ENCODE results near the gene PRRX2.

The PRRX2 gene

GRCh38 chr9:129720181-129720864 is 54.9 kb downstream of the PRRX2 start:
- in situ Hi-C loops (cut with MboI; ENCODE audit: low sequenced_read_pairs): no loop called here

GRCh38 chr9:129720865-129721545 is 55.6 kb downstream of the PRRX2 start:
- Histone ChIP-seq H3K27me3 (ENCODE audit: low read depth) (no peaks in the 10 kb centered on the region), H3K4me1 (no peaks in the 10 kb centered on the region), H3K9me3 (no peaks in the 10 kb centered on the region), H3K4me3 (no peak overlapping the region), H3K36me3 (replicated peaks) (no peaks in the 10 kb centered on the region)
- peak; percentile 23 to 62 for DNase-seq (ENCODE audit: low spot score in 2 of 2)
- in situ Hi-C loops (cut with MboI; ENCODE audit: low sequenced_read_pairs): no loop called here

More at GRCh38 chr9:129720181-129720864, 54.9 kb downstream of the PRRX2 start:
- no peaks in the 10 kb centered on the region for H3K27me3 ChIP-seq (ENCODE audit: low read depth)
- H3K4me3 ChIP-seq: no peak overlapping the region
- DNase-seq (ENCODE audit: low spot score in 2 of 2): peak in 1 of 2 experiments; percentile 69
- no peaks in the 10 kb centered on the region for H3K9me3 ChIP-seq
- no peaks in the 10 kb centered on the region for H3K4me1 ChIP-seq
- H3K36me3 ChIP-seq (replicated peaks): no peaks in the 10 kb centered on the region

- peaks cover 4% of the 10 kb centered on the region; the same call in 1 of the 2 replicates for H3K4me1 ChIP-seq
- no peaks in the 10 kb centered on the region for H3K27me3 ChIP-seq (ENCODE audit: low read depth)
- in situ Hi-C loops (cut with MboI; ENCODE audit: low sequenced_read_pairs): no loop called here
- no peak overlapping the region for H3K4me3 ChIP-seq
- no peak for DNase-seq (ENCODE audit: low spot score in 2 of 2)
- H3K9me3 ChIP-seq: no peaks in the 10 kb centered on the region
- H3K36me3 ChIP-seq (replicated peaks): no peaks in the 10 kb centered on the region
Measured at GRCh38 chr9:129722913-129723312, 57.5 kb downstream of the PRRX2 start.

GRCh38 chr9:129724456-129725190 is 59.2 kb downstream of the PRRX2 start:
- Histone ChIP-seq H3K4me1 (peaks cover 4% of the 10 kb centered on the region; the same call in 1 of the 2 replicates), H3K4me3 (no peak overlapping the region), H3K27me3 (ENCODE audit: low read depth) (no peaks in the 10 kb centered on the region), H3K36me3 (replicated peaks) (no peaks in the 10 kb centered on the region), H3K9me3 (no peaks in the 10 kb centered on the region)
- in situ Hi-C loops (cut with MboI; ENCODE audit: low sequenced_read_pairs): loop anchor here (5.0 kb wide), 1 partner anchor 58 kb away; no protein-coding TSS in a partner anchor
- DNase-seq (ENCODE audit: low spot score in 2 of 2): no peak

- no peak for DNase-seq (ENCODE audit: low spot score in 2 of 2)
- H3K4me3 ChIP-seq: no peak overlapping the region
- H3K27me3 ChIP-seq (ENCODE audit: low read depth): no peaks in the 10 kb centered on the region
- H3K4me1 ChIP-seq: peaks cover 4% of the 10 kb centered on the region; the same call in 1 of the 2 replicates
- in situ Hi-C loops (cut with MboI; ENCODE audit: low sequenced_read_pairs): loop anchor here (5.0 kb wide), 1 partner anchor 56 kb away; no protein-coding TSS in a partner anchor
- H3K9me3 ChIP-seq: no peaks in the 10 kb centered on the region
- H3K36me3 ChIP-seq (replicated peaks): no peaks in the 10 kb centered on the region
Measured at GRCh38 chr9:129725795-129726251, 60.4 kb downstream of the PRRX2 start.

- no peak overlapping the region for H3K4me3 ChIP-seq
- H3K36me3 ChIP-seq (replicated peaks): no peaks in the 10 kb centered on the region
- H3K4me1 ChIP-seq: peaks cover 4% of the 10 kb centered on the region; the same call in 1 of the 2 replicates
- no peaks in the 10 kb centered on the region for H3K9me3 ChIP-seq
- in situ Hi-C loops (cut with MboI; ENCODE audit: low sequenced_read_pairs): loop anchor here (5.0 kb wide), 1 partner anchor 56 kb away; no protein-coding TSS in a partner anchor
- no peaks in the 10 kb centered on the region for H3K27me3 ChIP-seq (ENCODE audit: low read depth)
- peak; percentile 86 to 94 for DNase-seq (ENCODE audit: low spot score in 2 of 2)
Measured at GRCh38 chr9:129726322-129727160, 61.1 kb downstream of the PRRX2 start.

GRCh38 chr9:129728744-129729143 is 63.3 kb downstream of the PRRX2 start:
- Histone ChIP-seq H3K36me3 (replicated peaks) (no peaks in the 10 kb centered on the region), H3K9me3 (no peaks in the 10 kb centered on the region), H3K27me3 (ENCODE audit: low read depth) (no peaks in the 10 kb centered on the region), H3K4me3 (no peak overlapping the region), H3K4me1 (peaks cover 4% of the 10 kb centered on the region; the same call in 1 of the 2 replicates)
- no peak for DNase-seq (ENCODE audit: low spot score in 2 of 2)
- in situ Hi-C loops (cut with MboI; ENCODE audit: low sequenced_read_pairs): loop anchor here (5.0 kb wide), 1 partner anchor 54 kb away; no protein-coding TSS in a partner anchor

- no peaks in the 10 kb centered on the region for H3K9me3 ChIP-seq
- in situ Hi-C loops (cut with MboI; ENCODE audit: low sequenced_read_pairs): no loop called here
- no peak for DNase-seq (ENCODE audit: low spot score in 2 of 2)
- H3K36me3 ChIP-seq (replicated peaks): no peaks in the 10 kb centered on the region
- no peaks in the 10 kb centered on the region for H3K27me3 ChIP-seq (ENCODE audit: low read depth)
- H3K4me3 ChIP-seq: no peak overlapping the region
- peaks cover 4% of the 10 kb centered on the region; the same call in 1 of the 2 replicates for H3K4me1 ChIP-seq
Measured at GRCh38 chr9:129731477-129732085, 66.1 kb downstream of the PRRX2 start.

- Histone ChIP-seq H3K4me3 (no peak overlapping the region), H3K36me3 (replicated peaks) (no peaks in the 10 kb centered on the region), H3K27me3 (ENCODE audit: low read depth) (no peaks in the 10 kb centered on the region), H3K9me3 (no peaks in the 10 kb centered on the region), H3K4me1 (peaks cover 1% of the 10 kb centered on the region; the same call in 1 of the 2 replicates)
- in situ Hi-C loops (cut with MboI; ENCODE audit: low sequenced_read_pairs): no loop called here
- DNase-seq (ENCODE audit: low spot score in 2 of 2): no peak
Measured at GRCh38 chr9:129732100-129732499, 66.7 kb downstream of the PRRX2 start.

- DNase-seq (ENCODE audit: low spot score in 2 of 2): no peak
- Histone ChIP-seq H3K4me1 (peaks cover 3% of the 10 kb centered on the region; the same call in 1 of the 2 replicates), H3K27me3 (ENCODE audit: low read depth) (no peaks in the 10 kb centered on the region), H3K36me3 (replicated peaks) (no peaks in the 10 kb centered on the region), H3K4me3 (no peak overlapping the region), H3K9me3 (no peaks in the 10 kb centered on the region)
- in situ Hi-C loops (cut with MboI; ENCODE audit: low sequenced_read_pairs): no loop called here
Measured at GRCh38 chr9:129732946-129733631, 67.6 kb downstream of the PRRX2 start.

- Histone ChIP-seq H3K4me3 (no peak overlapping the region), H3K9me3 (no peaks in the 10 kb centered on the region), H3K36me3 (replicated peaks) (no peaks in the 10 kb centered on the region), H3K27me3 (ENCODE audit: low read depth) (no peaks in the 10 kb centered on the region), H3K4me1 (peaks cover 3% of the 10 kb centered on the region; the same call in 1 of the 2 replicates)
- in situ Hi-C loops (cut with MboI; ENCODE audit: low sequenced_read_pairs): no loop called here
- no peak for DNase-seq (ENCODE audit: low spot score in 2 of 2)
Measured at GRCh38 chr9:129733632-129733953, 68.1 kb downstream of the PRRX2 start.

- Histone ChIP-seq H3K36me3 (replicated peaks) (no peaks in the 10 kb centered on the region), H3K27me3 (ENCODE audit: low read depth) (no peaks in the 10 kb centered on the region), H3K4me1 (peaks cover 3% of the 10 kb centered on the region; the same call in 1 of the 2 replicates), H3K9me3 (no peaks in the 10 kb centered on the region), H3K4me3 (no peak overlapping the region)
- DNase-seq (ENCODE audit: low spot score in 2 of 2): no peak
- in situ Hi-C loops (cut with MboI; ENCODE audit: low sequenced_read_pairs): no loop called here
Measured at GRCh38 chr9:129735546-129735945, 70.1 kb downstream of the PRRX2 start.
